ENCODE data around the gene RAD51B.

Gene RAD51B

GRCh38 chr14:68503186-68503825 lies 683.7 kb downstream of the RAD51B start:
- Mint-ChIP-seq H3K4me1 (peaks cover 24% of the 10 kb centered on the region), H3K4me3 (no peak overlapping the region), H3K27ac (peak overlapping the region; percentile 69), H3K9me3 (no peaks in the 10 kb centered on the region), H3K36me3 (no peaks in the 10 kb centered on the region)
- DNase-seq (ENCODE audit: low spot score in 2 of 2): no peak
- ATAC-seq: no peak

DNA sequence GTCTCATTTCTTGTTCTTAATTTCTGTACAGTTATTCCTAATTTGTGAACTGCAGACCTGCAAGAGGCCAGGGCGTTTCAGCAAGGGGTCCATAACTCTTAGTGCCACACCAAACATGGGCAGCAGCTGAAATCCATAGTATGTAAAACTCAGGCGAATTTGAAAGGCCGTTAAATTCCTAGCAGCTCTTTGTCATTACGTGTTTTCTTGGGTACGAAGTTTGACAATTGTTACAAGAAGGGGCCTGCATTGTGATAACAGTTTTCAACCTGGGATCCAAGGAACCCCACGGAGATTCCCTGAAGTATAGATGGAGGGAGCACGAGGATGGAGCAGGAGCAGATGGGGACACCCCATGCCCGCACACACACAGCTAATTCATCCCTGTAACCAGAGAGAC lies 685.3 kb downstream of the RAD51B start:
- Mint-ChIP-seq H3K9me3 (no peaks in the 10 kb centered on the region), H3K4me1 (peaks cover 24% of the 10 kb centered on the region), H3K4me3 (no peak overlapping the region), H3K36me3 (no peaks in the 10 kb centered on the region), H3K27ac (no peak overlapping the region)
- DNase-seq (ENCODE audit: low spot score in 2 of 2) (no peak), ATAC-seq (no peak)

GRCh38 chr14:68506021-68506644 lies 686.6 kb downstream of the RAD51B start:
- H3K4me1 Mint-ChIP-seq: peaks cover 24% of the 10 kb centered on the region
- no peak for DNase-seq (ENCODE audit: low spot score in 2 of 2)

GRCh38 chr14:68506645-68507419 lies 687.3 kb downstream of the RAD51B start:
- Mint-ChIP-seq H3K4me3 (peak overlapping the region; percentile 49), H3K36me3 (no peaks in the 10 kb centered on the region), H3K4me1 (peaks cover 24% of the 10 kb centered on the region), H3K27ac (peak overlapping the region; percentile 58), H3K9me3 (no peaks in the 10 kb centered on the region)
- ATAC-seq: peak; percentile 81
- DNase-seq (ENCODE audit: low spot score in 2 of 2): no peak

More at GRCh38 chr14:68506021-68506644, 686.6 kb downstream of the RAD51B start:
- no peak for ATAC-seq
- Mint-ChIP-seq H3K27ac (peak overlapping the region; percentile 58), H3K36me3 (no peaks in the 10 kb centered on the region), H3K9me3 (no peaks in the 10 kb centered on the region), H3K4me3 (peak overlapping the region; percentile 49)

- H3K4me1 Mint-ChIP-seq: peaks cover 27% of the 10 kb centered on the region
- DNase-seq (ENCODE audit: low spot score in 2 of 2) (no peak), ATAC-seq (no peak)
- H3K9me3 Mint-ChIP-seq: no peaks in the 10 kb centered on the region
- H3K27ac Mint-ChIP-seq: peak overlapping the region; percentile 58
- no peaks in the 10 kb centered on the region for H3K36me3 Mint-ChIP-seq
- peak overlapping the region; percentile 49 for H3K4me3 Mint-ChIP-seq
These were observed 688.0 kb downstream of the RAD51B start for GRCh38 chr14:68507544-68508081.

DNA sequence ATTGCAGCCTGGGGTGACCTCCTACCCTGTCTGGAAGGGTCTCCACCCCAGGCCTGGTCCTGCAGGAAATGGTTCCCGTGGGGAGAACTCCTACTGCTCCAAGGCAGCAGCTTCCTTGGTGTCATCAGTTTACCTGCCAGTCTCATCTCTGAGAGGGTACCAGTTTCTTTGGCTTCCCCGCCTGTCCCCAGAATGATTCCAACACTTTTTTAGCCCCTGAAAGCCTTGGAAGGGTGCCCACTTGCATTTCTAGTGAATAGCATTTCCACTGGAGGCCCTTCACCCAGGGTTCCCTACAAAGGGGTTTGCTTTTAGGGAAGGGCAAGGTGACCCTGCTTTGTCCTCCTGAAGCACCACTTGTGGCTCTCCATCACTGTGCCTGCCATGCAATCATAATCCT lies 689.0 kb downstream of the RAD51B start:
- H3K4me3 Mint-ChIP-seq: no peak overlapping the region
- peaks cover 34% of the 10 kb centered on the region for H3K4me1 Mint-ChIP-seq
- no peaks in the 10 kb centered on the region for H3K36me3 Mint-ChIP-seq
- no peak for DNase-seq (ENCODE audit: low spot score in 2 of 2)
- no peak for ATAC-seq
- H3K9me3 Mint-ChIP-seq: no peaks in the 10 kb centered on the region
- H3K27ac Mint-ChIP-seq: peak overlapping the region; percentile 56

- Mint-ChIP-seq H3K36me3 (no peaks in the 10 kb centered on the region), H3K9me3 (no peaks in the 10 kb centered on the region), H3K4me1 (peaks cover 34% of the 10 kb centered on the region), H3K27ac (peak overlapping the region; percentile 56), H3K4me3 (no peak overlapping the region)
- DNase-seq (ENCODE audit: low spot score in 2 of 2): no peak
- ATAC-seq: no peak
These were observed 689.8 kb downstream of the RAD51B start for GRCh38 chr14:68509188-68509983.

DNA sequence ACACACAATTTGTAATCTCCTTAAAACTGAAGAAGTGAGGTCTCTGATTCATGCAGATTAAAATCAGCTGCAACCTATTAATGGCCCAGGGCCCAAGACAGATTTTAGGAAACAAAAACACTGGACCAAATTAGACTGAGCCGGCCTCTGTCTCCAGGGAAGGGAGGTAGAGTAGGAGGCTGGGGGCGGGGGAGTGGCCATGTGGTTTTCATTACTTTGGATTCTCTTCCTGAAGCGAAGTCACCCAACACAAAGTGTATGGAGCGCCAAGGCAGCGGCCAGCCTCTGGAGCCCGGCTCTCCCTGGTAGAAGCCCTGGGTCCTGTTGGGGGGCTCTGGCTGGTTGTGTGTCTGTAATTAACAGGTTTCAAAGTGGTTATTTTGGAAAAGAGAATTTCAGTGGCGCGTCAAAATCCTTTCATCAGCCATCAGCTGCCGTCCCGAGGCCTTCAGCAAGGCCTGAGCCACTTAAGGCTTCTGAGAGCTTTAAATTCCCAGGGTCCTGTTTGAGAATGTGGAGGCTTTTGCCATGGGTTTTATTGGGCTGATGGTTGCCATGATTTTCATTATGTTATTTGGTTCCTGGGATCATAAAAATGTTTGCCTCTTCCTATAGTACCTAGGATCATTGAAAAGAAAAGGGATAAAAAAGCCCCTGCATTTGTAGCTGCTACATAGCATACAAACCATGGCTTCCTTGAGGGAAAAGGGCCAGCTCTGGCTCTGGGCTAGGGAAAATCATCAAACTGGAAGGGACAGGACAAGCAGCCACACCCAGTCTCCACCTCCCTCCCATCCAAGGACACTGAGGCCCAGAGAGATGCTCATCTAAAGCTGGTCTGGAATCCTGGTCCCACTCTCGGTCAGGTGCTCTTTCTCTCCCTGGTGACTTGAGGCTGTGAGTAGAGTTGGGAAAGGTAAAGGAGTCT lies 690.9 kb downstream of the RAD51B start:
- H3K9me3 Mint-ChIP-seq: no peaks in the 10 kb centered on the region
- no peak for DNase-seq (ENCODE audit: low spot score in 2 of 2)
- no peak overlapping the region for H3K4me3 Mint-ChIP-seq
- no peaks in the 10 kb centered on the region for H3K36me3 Mint-ChIP-seq
- peak overlapping the region; percentile 46 for H3K27ac Mint-ChIP-seq
- no peak for ATAC-seq
- peaks cover 34% of the 10 kb centered on the region for H3K4me1 Mint-ChIP-seq

DNA sequence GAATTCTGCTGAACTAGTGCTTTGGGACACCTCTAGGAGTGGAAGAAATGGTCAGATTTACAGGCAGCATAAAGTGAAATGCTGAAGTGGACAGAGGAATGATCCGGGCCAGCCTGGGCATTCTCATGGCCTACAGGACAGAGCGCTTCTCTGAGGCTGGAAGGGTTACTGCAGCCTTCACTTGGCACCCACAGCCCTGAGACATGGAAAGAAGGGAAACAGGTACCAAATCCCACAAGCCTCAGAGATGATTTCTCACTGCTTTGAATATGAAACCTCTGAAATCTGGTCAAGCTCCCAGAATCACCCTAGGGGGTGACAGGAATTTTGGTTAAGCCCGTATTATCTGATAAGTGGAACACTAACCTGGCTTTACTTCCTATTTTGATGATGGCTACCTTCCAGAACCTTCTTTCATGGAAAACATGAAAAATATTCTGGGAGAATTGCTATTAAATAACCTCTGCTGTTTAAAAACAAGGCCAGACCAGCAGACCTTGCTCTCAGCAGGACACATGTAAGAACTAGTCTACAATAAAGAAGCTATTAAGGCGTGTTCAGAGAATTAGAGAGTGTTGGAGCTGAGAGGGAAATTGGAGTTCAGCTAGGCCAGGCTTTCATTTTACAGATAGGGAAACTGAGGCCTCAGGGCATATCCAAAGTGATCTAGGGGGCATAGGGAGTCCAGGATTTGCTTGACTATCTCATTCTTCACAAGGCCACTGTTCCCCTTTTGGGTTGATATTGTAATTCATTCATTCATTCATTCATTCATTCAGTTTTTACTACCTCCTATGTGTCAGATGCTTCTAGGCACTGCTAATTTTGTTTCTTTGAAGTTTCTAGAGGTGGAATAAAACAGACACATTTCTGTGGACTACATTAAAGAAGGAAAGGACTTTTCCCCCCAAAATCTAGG lies 691.8 kb downstream of the RAD51B start:
- no peaks in the 10 kb centered on the region for H3K9me3 Mint-ChIP-seq
- H3K4me1 Mint-ChIP-seq: peaks cover 27% of the 10 kb centered on the region
- no peak overlapping the region for H3K4me3 Mint-ChIP-seq
- DNase-seq (ENCODE audit: low spot score in 2 of 2): no peak
- no peaks in the 10 kb centered on the region for H3K36me3 Mint-ChIP-seq
- ATAC-seq: no peak
- H3K27ac Mint-ChIP-seq: peak overlapping the region; percentile 46

- ATAC-seq (no peak), DNase-seq (ENCODE audit: low spot score in 2 of 2) (no peak)
- Mint-ChIP-seq H3K9me3 (no peaks in the 10 kb centered on the region), H3K27ac (no peak overlapping the region), H3K36me3 (no peaks in the 10 kb centered on the region), H3K4me3 (no peak overlapping the region), H3K4me1 (peaks cover 20% of the 10 kb centered on the region)
These were observed 692.5 kb downstream of the RAD51B start for GRCh38 chr14:68512088-68512487.

- Mint-ChIP-seq H3K36me3 (no peaks in the 10 kb centered on the region), H3K4me3 (no peak overlapping the region), H3K4me1 (peaks cover 10% of the 10 kb centered on the region), H3K9me3 (no peaks in the 10 kb centered on the region), H3K27ac (peak overlapping the region; percentile 1)
- ATAC-seq (no peak), DNase-seq (ENCODE audit: low spot score in 2 of 2) (no peak)
These were observed 693.6 kb downstream of the RAD51B start for GRCh38 chr14:68513137-68513536.

- ATAC-seq (no peak), DNase-seq (ENCODE audit: low spot score in 2 of 2) (no peak)
- Mint-ChIP-seq H3K36me3 (no peaks in the 10 kb centered on the region), H3K4me3 (no peak overlapping the region), H3K9me3 (no peaks in the 10 kb centered on the region), H3K27ac (no peak overlapping the region), H3K4me1 (peaks cover 10% of the 10 kb centered on the region)
These were observed 694.4 kb downstream of the RAD51B start for GRCh38 chr14:68513838-68514607.
